ENCODE data around the gene CLCN3. TPM values are rescaled to one million over a fixed set of nuclear protein-coding genes. Genes with fewer than 3 reads are reported as not detected.

The CLCN3 gene
- total RNA-seq, 1 experiment from 2014 or later: 29.1 TPM

GRCh38 chr4:169716677-169717076 is 96.3 kb downstream of the CLCN3 start (continued):
- TF ChIP-seq ZNF138 (CRISPR knock-in tag; conservative IDR thresholded peaks at IDR 0.05) (no peak), NFYB (CRISPR knock-in tag; conservative IDR thresholded peaks at IDR 0.05; ENCODE audit: low read depth) (no peak), SP1 (CRISPR knock-in tag; conservative IDR thresholded peaks at IDR 0.05) (no peak), FOXP1 (CRISPR knock-in tag; IDR thresholded peaks at IDR 0.05; ENCODE audit: borderline replicate concordance) (no peak), E2F5 (CRISPR knock-in tag; IDR thresholded peaks at IDR 0.05) (no peak)

- POLR2A ChIA-PET: no interaction called here
Observed at GRCh38 chr4:169720529-169720928, 100.2 kb downstream of the CLCN3 start.

GRCh38 chr4:169723207-169723965 is 103.0 kb downstream of the CLCN3 start:
- H3K9me3 Mint-ChIP-seq: no peaks in the 10 kb centered on the region
- no peak overlapping the region for H3K4me3 Mint-ChIP-seq
- CTCF ChIA-PET: interaction anchor here (0.7 to 1.5 kb wide), 8 partner anchors 9 to 294 kb away, joined by 3 to 18 read pairs (median 4); partner anchors contain the start of gene NEK1
- no peaks in the 10 kb centered on the region for H3K27me3 Mint-ChIP-seq (ENCODE audit: low read depth)
- H3K4me1 Mint-ChIP-seq: no peaks in the 10 kb centered on the region
- H3K36me3 Mint-ChIP-seq: no peaks in the 10 kb centered on the region
- DNase-seq (ENCODE audit: low spot score) (no peak), ATAC-seq (peak; percentile 41; the same call in 1 of the 2 replicates)
- no peak overlapping the region for H3K27ac Mint-ChIP-seq
- POLR2A ChIA-PET: interaction anchor here (0.7 kb wide), 1 partner anchor 1749 kb away, joined by 3 read pairs; no protein-coding TSS in a partner anchor
- TF ChIP-seq NR2C2 (CRISPR knock-in tag; IDR thresholded peaks at IDR 0.05) (no peak), OVOL2 (CRISPR knock-in tag; IDR thresholded peaks at IDR 0.05; ENCODE audit: borderline replicate concordance) (no peak), TP53 (CRISPR knock-in tag; IDR thresholded peaks at IDR 0.05) (no peak), GRHL2 (CRISPR knock-in tag; IDR thresholded peaks at IDR 0.05; ENCODE audit: insufficient replicate concordance, severe bottlenecking) (no peak), FOXK1 (CRISPR knock-in tag; IDR thresholded peaks at IDR 0.05) (no peak), TCF7 (CRISPR knock-in tag; IDR thresholded peaks at IDR 0.05; ENCODE audit: low read depth) (no peak), ZNF416 (CRISPR knock-in tag; IDR thresholded peaks at IDR 0.05) (no peak), ZNF671 (CRISPR knock-in tag; IDR thresholded peaks at IDR 0.05) (no peak), ZNF317 (CRISPR knock-in tag; IDR thresholded peaks at IDR 0.05; ENCODE audit: borderline replicate concordance, low read depth) (no peak), NFATC4 (CRISPR knock-in tag; IDR thresholded peaks at IDR 0.05) (no peak), HMGXB4 (CRISPR knock-in tag; IDR thresholded peaks at IDR 0.05) (no peak), ATF2 (CRISPR knock-in tag; IDR thresholded peaks at IDR 0.05; ENCODE audit: borderline replicate concordance, low read depth) (no peak), IRF2 (CRISPR knock-in tag; IDR thresholded peaks at IDR 0.05; ENCODE audit: borderline replicate concordance, low read depth) (no peak), NFE2L1 (CRISPR knock-in tag; IDR thresholded peaks at IDR 0.05) (no peak), JAZF1 (CRISPR knock-in tag; IDR thresholded peaks at IDR 0.05) (no peak), MXD4 (CRISPR knock-in tag; IDR thresholded peaks at IDR 0.05; ENCODE audit: borderline replicate concordance) (no peak), ZNF423 (CRISPR knock-in tag; IDR thresholded peaks at IDR 0.05) (no peak)

More at GRCh38 chr4:169720529-169720928, 100.2 kb downstream of the CLCN3 start:
- TF ChIP-seq CTCF (IDR thresholded peaks at IDR 0.05): no peak
- H3K27ac Mint-ChIP-seq: no peak overlapping the region
- H3K4me1 Mint-ChIP-seq: no peaks in the 10 kb centered on the region
- DNase-seq (ENCODE audit: low spot score) (no peak), ATAC-seq (no peak)
- H3K4me3 Mint-ChIP-seq: no peak overlapping the region
- H3K9me3 Mint-ChIP-seq: no peaks in the 10 kb centered on the region
- CTCF ChIA-PET: no interaction called here
- no peaks in the 10 kb centered on the region for H3K27me3 Mint-ChIP-seq (ENCODE audit: low read depth)
- no peaks in the 10 kb centered on the region for H3K36me3 Mint-ChIP-seq
